ENCODE data around the gene ACOT4. TPM values are rescaled to one million over a fixed set of nuclear protein-coding genes. Genes with fewer than 3 reads are reported as not detected.

ACOT4 gene
- total RNA-seq, 1 experiment from 2014 or later, result 1.8 TPM

- no peaks in the 10 kb centered on the region for H4K20me1 ChIP-seq (ENCODE audit: control insufficient read depth, insufficient read depth, insufficient read length)
- H3K18ac ChIP-seq (ENCODE audit: insufficient read length, low read depth, low read length), result no peak overlapping the region
- H3K79me2 ChIP-seq (ENCODE audit: insufficient read depth, low read length), result no peaks in the 10 kb centered on the region
- H3K79me1 ChIP-seq (ENCODE audit: insufficient read depth, low read depth, low read length, poor library complexity, severe bottlenecking), result no peaks in the 10 kb centered on the region
- H3K4me1 ChIP-seq (ENCODE audit: insufficient read depth, low read length), result no peaks in the 10 kb centered on the region
- no peak overlapping the region for H4K8ac ChIP-seq (replicated peaks; ENCODE audit: insufficient read length, low read depth, low read length)
- H3K27ac ChIP-seq (ENCODE audit: insufficient read length, low read depth, low read length), result no peak overlapping the region
- no peak overlapping the region for H4K5ac ChIP-seq (ENCODE audit: insufficient read length, low read depth, low read length)
- H2AFZ ChIP-seq (ENCODE audit: low read length), result no peak overlapping the region
- no peak overlapping the region for H2BK12ac ChIP-seq (ENCODE audit: insufficient read length, low read depth, low read length)
- H3K9ac ChIP-seq (ENCODE audit: extremely low read depth, insufficient read length, low read length), result no peak overlapping the region
- H3K14ac ChIP-seq (ENCODE audit: insufficient read depth, low read length), result no peak overlapping the region
- H3K27me3 ChIP-seq (ENCODE audit: insufficient read depth, low read length), result no peaks in the 10 kb centered on the region
- no peak overlapping the region for H2BK20ac ChIP-seq (ENCODE audit: low read depth, low read length, poor library complexity, severe bottlenecking)
- no peak overlapping the region for H3K4me2 ChIP-seq (ENCODE audit: insufficient read depth, insufficient read length, low read length)
- no peak overlapping the region for H4K91ac ChIP-seq (ENCODE audit: insufficient read length, low read depth, low read length)
- H3T11ph ChIP-seq (ENCODE audit: low read length), result no peak overlapping the region
- WGBS (ENCODE audit: extremely low coverage, insufficient read length, low lambda C conversion rate), result no CpG with 5 or more reads among the region's 9 CpGs
- H3K27me3 Mint-ChIP-seq (ENCODE audit: low read depth), result peaks cover 27% of the 10 kb centered on the region
- DNase-seq, result no peak
- no peak overlapping the region for H2BK15ac ChIP-seq (ENCODE audit: low read depth, low read length)
- H3K4me3 Mint-ChIP-seq, result no peak overlapping the region
- no peak overlapping the region for H2AK5ac ChIP-seq (ENCODE audit: insufficient read length, low read length)
- peaks cover 0 to 6% (median 5%) of the 10 kb centered on the region in 3 experiments; a peak in 4 of 7 replicates for H3K36me3 Mint-ChIP-seq (ENCODE audit: insufficient read depth in 1 of 3, low read depth in 3 of 3)
- H3K27ac Mint-ChIP-seq, result no peak overlapping the region
- H3K4me1 Mint-ChIP-seq, result peaks cover 0 to 3% of the 10 kb centered on the region in 2 experiments; a peak in 1 of 4 replicates
- H3K9me3 ChIP-seq (ENCODE audit: control insufficient read depth, low read depth, low read length), result no peaks in the 10 kb centered on the region
- TF ChIP-seq CTCF (conservative IDR thresholded peaks at IDR 0.05), result no peak
- no peak overlapping the region for H2BK120ac ChIP-seq (ENCODE audit: low read depth, low read length, poor library complexity, severe bottlenecking)
- no peak overlapping the region for H2BK5ac ChIP-seq (ENCODE audit: insufficient read length, low read length)
- H3K4ac ChIP-seq (ENCODE audit: low read depth, low read length), result no peak overlapping the region
- peaks cover 3 to 11% of the 10 kb centered on the region in 2 experiments; a peak in 4 of 5 replicates for H3K9me3 Mint-ChIP-seq
- no peaks in the 10 kb centered on the region for H3K23me2 ChIP-seq (ENCODE audit: insufficient read length, low read depth, low read length, poor library complexity, severe bottlenecking)
- no peak overlapping the region for H3K56ac ChIP-seq (ENCODE audit: insufficient read length, low read depth, low read length)
- H3K23ac ChIP-seq (ENCODE audit: insufficient read length, low read depth, low read length), result no peak overlapping the region
Measured at GRCh38 chr14:73594491-73594890, 2.8 kb downstream of the ACOT4 start.

Measured in H9 (cell line).